Globus pallidus (tissue), 1 donor: ENCODE results near the gene ARSD.
"Not testable (repeated sequence)": the region's sequence is repeated elsewhere in the genome, so short reads cannot be mapped to it uniquely, and the experiment has no call there.

ENCODE experiments used
- DNase-seq: peaks from one replicate; pipeline ENCODE4 v3.0.0-alpha.2; 2015; ENCODE audit warnings: low spot score

ARSD gene

DNA sequence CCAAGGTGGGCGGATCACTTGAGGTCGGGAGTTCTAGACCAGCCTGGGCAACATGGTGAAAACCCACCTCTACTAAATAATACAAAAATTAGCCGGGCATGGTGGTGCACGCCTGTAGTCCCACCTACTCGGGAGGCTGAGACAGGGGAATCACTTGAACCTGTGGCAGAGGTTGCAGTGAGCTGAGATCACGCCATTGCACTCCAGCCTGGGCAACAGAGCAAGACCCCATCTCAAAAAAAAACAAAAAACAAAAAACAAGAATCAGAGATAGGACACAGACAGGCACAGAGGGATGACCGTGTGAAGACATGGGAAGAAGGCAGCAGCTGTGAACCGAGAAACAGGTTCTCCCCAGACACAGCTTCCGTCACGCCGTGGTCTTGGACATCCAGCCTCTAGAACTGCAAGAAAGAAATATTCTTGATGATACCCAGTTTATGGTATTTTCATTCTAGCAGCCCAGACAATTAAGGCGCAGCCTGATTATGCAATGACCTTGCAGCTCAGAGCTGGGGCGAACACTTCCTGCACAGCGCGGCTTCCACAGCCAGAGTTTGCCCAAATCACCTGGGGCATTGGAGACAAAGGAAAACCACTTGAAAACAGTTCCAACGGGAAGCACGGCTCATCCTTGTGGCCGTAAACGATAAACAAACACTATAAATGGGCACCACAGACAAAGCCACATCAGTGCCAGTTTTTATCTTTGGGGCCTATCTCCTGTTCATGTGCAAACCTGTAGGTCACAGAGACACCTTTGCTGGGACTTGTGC, 4.2 kb upstream of the ARSD start:
- DNase-seq = no peak

- no peak for DNase-seq
Measured at GRCh38 chrX:2931612-2932011, 2.5 kb upstream of the ARSD start.

DNA sequence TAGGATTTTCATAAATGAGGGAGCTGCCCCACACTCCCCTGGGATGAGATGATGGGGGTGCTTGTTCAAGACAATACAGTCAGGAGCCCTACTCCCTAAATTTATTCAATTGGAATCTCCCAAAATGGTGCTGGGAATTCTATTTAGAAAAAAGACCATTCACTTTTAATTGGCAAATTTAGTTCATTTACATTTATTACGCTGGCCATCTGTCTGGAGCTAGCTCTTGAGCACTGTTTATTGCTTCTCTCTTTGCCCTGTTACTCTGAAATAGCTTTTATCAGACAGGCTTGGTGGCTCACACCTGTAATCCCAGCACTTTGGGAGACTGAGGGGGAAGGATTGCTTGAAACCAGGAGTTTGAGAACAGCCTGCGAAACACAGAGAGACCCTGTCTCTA, 2.0 kb upstream of the ARSD start:
- DNase-seq = no peak

DNA sequence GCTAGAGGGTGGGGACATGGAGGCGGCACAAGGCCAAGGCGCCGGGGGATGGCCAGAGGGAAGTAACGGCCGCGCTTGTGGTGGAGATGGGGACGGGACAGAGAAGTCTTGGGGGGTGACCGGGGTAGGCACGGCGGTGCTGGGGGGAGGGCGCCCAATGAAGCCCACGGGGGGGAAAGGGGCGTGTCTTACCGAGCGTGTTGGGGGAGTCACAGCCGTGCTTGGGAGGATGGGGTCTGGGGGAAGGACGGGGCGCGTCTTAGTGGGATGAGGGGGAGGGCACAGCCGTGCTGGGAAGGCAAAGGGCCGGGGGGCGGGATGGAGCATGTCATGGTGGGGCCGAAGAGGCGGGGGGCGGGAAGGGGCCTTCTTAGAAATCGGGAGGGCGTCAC, 952 bp downstream of the ARSD start:
- peak; percentile 41 for DNase-seq

DNA sequence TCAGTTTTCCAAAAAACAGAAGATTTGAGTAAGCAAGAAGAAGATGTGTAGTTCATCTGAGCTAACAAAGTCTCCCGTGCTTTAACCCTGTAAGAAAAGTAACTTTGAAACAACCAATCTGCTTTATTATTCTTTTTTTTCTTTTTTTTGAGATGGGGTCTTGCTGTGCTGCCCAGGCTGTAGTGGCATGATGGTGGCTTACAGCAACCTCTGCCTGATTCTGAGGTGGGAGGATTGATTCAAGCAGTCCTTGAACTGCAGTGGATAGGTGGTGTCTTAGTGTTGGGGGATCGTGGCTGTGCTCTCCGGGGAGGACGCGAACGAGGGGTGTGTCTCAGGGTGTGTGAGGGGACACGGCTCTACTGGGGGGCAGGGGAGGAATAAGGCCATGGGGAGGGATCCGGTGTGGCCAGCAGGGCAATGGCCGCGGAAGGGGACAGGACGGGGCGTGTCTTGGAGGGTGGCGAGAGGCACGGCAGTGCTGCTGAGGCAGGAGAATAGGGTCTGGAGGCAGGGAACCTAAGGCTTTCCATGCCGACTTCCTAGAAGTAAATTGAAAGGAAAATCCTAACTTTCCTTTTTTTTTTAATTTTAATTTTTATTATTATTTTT, 2.4 kb downstream of the ARSD start:
- DNase-seq = no peak

GRCh38 chrX:2926255-2926654, 2.9 kb downstream of the ARSD start:
- not testable (repeated sequence) for DNase-seq

- DNase-seq = no peak
Measured at GRCh38 chrX:2924151-2924550, 5.0 kb downstream of the ARSD start.

DNA sequence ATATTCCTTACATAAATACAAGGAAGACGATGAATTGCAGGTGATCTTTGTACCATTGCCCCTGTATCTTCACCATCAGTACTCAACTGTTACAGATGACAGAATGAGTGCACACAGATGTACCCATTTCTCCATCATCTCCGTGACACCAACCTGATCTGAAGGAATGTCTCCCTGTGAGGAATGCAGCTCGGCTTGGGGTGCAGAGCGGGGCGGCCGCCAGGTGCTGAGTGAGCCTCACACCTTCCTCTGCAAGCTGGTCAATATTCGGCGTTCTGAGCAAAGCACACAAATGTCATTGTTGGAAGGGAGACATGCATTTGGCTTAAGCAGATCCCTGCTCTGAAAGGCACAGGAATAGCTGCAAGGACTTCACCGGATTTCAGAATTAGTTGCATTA, 7.4 kb downstream of the ARSD start:
- DNase-seq = no peak

DNA sequence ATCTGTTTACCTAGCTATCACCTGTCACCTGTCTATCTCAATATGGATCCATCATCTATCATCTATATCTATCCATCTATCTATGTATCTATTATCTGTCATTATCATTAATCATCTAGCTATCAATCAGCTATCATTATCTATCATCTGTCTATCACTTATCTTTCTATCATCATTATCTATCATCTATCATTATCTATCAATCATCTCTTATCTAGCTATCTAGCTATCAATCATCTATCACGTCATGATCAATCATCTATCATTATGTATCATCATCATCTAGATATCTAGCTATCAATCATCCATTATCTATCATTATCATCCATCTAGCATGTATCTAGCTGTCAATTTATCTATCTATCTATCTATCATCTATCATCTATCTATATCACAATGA, 7.9 kb downstream of the ARSD start:
- DNase-seq = no peak

DNA sequence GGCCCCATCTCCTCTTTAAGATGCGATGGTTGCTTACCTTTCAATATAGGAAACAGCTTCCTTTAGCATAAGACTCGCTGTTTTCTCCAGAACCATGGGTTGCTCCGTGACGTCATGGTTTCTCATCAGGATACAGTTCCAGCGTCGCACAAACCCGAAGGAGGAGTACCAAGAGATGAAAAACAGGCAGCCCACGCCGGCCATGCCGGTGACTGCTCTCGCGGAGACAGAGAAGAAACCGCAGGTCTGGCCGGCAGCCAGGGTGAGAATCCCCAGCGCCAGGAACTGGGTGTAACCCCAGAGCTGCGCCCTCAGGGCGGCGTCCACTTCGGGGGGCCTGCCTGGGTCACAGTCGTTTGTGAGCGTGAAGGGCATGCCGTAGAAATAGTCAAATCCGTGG, 11.4 kb downstream of the ARSD start:
- DNase-seq = no peak

GRCh38 chrX:2913118-2913517, 16.0 kb downstream of the ARSD start:
- DNase-seq = no peak

GRCh38 chrX:2910109-2910508, 19.0 kb downstream of the ARSD start:
- no peak for DNase-seq

- DNase-seq = no peak
Measured at GRCh38 chrX:2908125-2908685, 20.9 kb downstream of the ARSD start.

GRCh38 chrX:2907295-2907694, 21.8 kb downstream of the ARSD start:
- DNase-seq = no peak

- DNase-seq = no peak
Measured at GRCh38 chrX:2903366-2903765, 25.8 kb downstream of the ARSD start.

DNA sequence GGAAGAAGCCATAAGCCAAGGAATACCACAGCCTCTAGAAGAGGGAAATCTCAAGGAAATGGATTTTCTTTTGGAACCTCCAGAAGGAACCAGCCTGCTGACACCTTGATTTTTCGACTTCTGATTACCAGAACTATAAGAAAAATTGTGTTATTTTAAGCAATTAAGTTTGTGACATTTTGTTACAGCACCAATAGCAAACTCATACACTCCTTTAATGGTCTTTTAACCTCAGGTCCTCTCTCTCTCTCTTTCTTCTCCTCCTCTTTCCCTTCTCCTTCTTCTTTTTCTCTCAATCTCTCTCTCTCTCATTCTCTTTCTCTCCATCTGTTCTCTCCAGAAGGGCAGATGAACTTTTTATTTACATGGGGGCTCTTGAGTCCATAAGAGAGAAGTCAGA, 26.3 kb downstream of the ARSD start:
- no peak for DNase-seq

DNA sequence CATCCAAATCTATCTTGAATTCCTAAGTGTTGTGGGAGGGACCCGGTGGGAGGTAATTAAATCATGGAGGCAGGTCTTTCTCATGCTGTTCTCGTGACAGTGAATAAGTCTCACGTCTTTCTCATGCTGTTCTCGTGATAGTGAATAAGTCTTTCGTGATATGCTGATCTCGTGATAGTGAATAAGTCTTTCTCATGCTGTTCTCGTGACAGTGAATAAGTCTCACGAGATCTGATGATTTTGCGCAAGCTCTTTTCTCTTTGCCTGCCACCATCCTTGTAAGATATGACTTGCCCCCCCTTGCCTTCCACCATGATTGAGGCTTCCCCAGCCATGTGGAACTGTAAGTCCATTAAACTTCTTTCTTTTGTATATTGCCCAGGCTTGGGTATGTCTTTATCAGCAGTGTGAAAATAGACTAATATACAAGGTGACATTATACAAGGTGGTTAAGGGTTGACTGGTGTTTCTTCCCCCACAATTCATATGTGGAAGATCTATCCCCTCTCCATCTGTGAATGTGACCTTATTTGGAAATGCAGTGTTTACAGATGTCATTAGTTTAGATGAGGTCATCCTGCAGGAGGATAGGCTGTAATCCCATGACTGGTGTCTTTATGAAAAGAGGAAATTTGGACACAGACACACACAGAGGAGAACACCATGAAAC, 27.6 kb downstream of the ARSD start:
- DNase-seq = no peak

- DNase-seq = no peak
Measured at GRCh38 chrX:2898846-2899512, 30.2 kb downstream of the ARSD start.

GRCh38 chrX:2897690-2898623, 31.2 kb downstream of the ARSD start:
- not testable (repeated sequence) for DNase-seq

GRCh38 chrX:2897311-2897689, 31.8 kb downstream of the ARSD start:
- no peak for DNase-seq

DNA sequence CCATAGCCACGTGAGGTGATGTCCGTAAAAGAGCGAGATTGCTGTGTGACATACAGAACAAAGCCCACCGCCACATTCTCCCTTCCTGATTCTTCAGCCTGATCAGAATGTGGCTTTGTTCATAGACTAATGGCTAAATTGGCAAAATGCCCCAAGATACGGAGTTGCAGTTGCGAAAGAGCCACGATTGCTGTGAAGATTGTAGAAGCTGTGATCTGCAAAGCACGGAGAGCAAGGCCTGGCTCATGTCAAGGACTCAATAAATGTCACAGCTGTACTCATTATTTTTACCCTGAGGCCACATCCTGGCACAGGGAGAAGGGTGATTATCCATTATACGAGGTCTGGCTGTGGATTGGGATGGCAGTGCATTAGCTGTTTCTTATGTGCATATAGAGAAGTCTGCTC, 34.2 kb downstream of the ARSD start:
- DNase-seq = no peak
